KMS-11 (cell line): ENCODE data around the gene TLR7.
A peak's percentile ranks its signal among the peaks of the same experiment; 100 is the strongest.

Experiments used
- H2AFZ ChIP-seq: fragments of 200-600 bp; sonication (generic); 2 replicates; pipeline ENCODE4 v1.6.1; 2016; ENCODE audit warnings: antibody characterized with exemption, mixed run types, low read depth
- H3K27ac ChIP-seq: fragments of 200-600 bp; sonication (generic); 2 replicates; pipeline ENCODE4 v1.6.1; 2016; ENCODE audit warnings: mild to moderate bottlenecking, mixed run types
- H3K27me3 ChIP-seq: fragments of 200-600 bp; sonication (generic); 2 replicates; pipeline ENCODE4 v1.6.1; 2017; ENCODE audit warnings: mild to moderate bottlenecking, low read depth, mixed run types, moderate library complexity; ENCODE audit not compliant: insufficient read depth
- H3K36me3 ChIP-seq: fragments of 200-600 bp; sonication (generic); 2 replicates; pipeline ENCODE4 v1.6.1; 2017; ENCODE audit warnings: mild to moderate bottlenecking, mixed run types; ENCODE audit not compliant: insufficient read depth
- H3K4me1 ChIP-seq: fragments of 200-600 bp; sonication (generic); 2 replicates; pipeline ENCODE4 v1.6.1; 2016; ENCODE audit warnings: mild to moderate bottlenecking, low read depth, mixed run types; ENCODE audit not compliant: poor library complexity, severe bottlenecking
- H3K4me2 ChIP-seq: fragments of 200-600 bp; sonication (generic); 2 replicates; pipeline ENCODE4 v1.7.0; 2016; ENCODE audit warnings: mild to moderate bottlenecking, mixed run types
- H3K4me3 ChIP-seq: fragments of 200-600 bp; sonication (generic); IDR thresholded peaks from 2 replicates; pipeline ENCODE4 v1.6.1; 2017; ENCODE audit warnings: low read depth, low read length, mixed read lengths; ENCODE audit not compliant: insufficient read depth
- H3K79me2 ChIP-seq: fragments of 200-600 bp; sonication (generic); 2 replicates; pipeline ENCODE4 v1.6.1; 2016; ENCODE audit warnings: low read depth, mixed run types; ENCODE audit not compliant: insufficient read depth
- H3K9ac ChIP-seq: fragments of 200-600 bp; sonication (generic); 2 replicates; pipeline ENCODE4 v1.6.1; 2016; ENCODE audit warnings: mild to moderate bottlenecking, mixed run types
- H4K20me1 ChIP-seq: fragments of 200-600 bp; sonication (generic); 2 replicates; pipeline ENCODE4 v1.6.1; 2016; ENCODE audit warnings: mild to moderate bottlenecking, mixed run types; ENCODE audit not compliant: insufficient read depth
- TF ChIP-seq, protein P1 (sequence below): fragments of 200-600 bp; sonication (generic); conservative IDR thresholded peaks from 2 replicates; pipeline ENCODE4 v1.6.1; 2017; ENCODE audit warnings: low read depth, mild to moderate bottlenecking, antibody characterized with exemption, low read length, moderate library complexity, mixed read lengths

TLR7 gene

DNA sequence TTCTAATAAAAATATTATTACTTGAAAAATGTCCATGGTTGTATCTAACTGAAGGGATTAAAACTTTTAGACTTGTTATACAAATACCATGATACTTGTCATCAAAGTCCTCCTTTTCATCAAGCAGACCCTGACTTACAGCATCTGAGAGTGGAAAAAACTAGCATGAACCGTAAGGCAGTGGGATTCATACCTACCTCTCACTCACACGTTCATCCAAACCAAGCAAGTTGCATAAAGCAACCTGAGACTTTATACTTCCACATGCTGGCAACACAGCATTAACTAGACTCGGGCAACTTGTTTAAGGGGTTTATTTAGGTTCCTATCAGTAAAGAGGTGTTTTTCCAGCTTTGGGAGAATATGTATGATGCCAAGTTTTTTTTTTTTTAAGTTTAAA, 22.6 kb upstream of the TLR7 start:
- Histone ChIP-seq H3K27ac (no peak overlapping the region), H4K20me1 (no peaks in the 10 kb centered on the region), H3K4me3 (no peak overlapping the region), H3K36me3 (no peaks in the 10 kb centered on the region), H3K27me3 (no peaks in the 10 kb centered on the region), H3K79me2 (no peaks in the 10 kb centered on the region), H3K4me2 (no peak overlapping the region), H3K9ac (no peak overlapping the region), H2AFZ (no peak overlapping the region), H3K4me1 (peaks cover 3% of the 10 kb centered on the region)
- TF ChIP-seq, protein P1, sequence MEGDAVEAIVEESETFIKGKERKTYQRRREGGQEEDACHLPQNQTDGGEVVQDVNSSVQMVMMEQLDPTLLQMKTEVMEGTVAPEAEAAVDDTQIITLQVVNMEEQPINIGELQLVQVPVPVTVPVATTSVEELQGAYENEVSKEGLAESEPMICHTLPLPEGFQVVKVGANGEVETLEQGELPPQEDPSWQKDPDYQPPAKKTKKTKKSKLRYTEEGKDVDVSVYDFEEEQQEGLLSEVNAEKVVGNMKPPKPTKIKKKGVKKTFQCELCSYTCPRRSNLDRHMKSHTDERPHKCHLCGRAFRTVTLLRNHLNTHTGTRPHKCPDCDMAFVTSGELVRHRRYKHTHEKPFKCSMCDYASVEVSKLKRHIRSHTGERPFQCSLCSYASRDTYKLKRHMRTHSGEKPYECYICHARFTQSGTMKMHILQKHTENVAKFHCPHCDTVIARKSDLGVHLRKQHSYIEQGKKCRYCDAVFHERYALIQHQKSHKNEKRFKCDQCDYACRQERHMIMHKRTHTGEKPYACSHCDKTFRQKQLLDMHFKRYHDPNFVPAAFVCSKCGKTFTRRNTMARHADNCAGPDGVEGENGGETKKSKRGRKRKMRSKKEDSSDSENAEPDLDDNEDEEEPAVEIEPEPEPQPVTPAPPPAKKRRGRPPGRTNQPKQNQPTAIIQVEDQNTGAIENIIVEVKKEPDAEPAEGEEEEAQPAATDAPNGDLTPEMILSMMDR = no peak

DNA sequence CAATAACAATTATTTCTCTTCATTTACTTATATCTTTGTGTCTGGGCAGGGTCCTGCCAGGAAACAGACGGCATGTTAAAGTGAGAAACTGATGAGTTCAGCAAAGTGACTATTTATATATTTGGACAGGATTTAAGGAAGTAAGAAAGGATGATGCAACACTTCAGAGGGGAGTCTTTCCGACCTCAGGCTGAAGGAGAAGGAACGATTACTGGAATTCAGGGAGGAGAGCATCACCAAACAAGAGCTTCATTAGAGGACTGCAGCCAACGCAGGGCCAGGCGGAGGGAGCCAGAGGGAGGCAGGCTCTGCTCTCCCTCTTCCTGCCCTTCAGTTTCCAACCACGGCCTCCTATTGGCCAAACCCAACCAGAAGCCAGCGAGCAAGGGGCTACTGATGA, 1.5 kb upstream of the TLR7 start:
- Histone ChIP-seq H3K4me2 (peak overlapping the region; percentile 17; the same call in 1 of the 2 replicates), H3K4me1 (peaks cover 62% of the 10 kb centered on the region), H3K79me2 (no peaks in the 10 kb centered on the region), H2AFZ (no peak overlapping the region), H4K20me1 (no peaks in the 10 kb centered on the region), H3K36me3 (no peaks in the 10 kb centered on the region), H3K27me3 (no peaks in the 10 kb centered on the region), H3K9ac (no peak overlapping the region), H3K27ac (no peak overlapping the region), H3K4me3 (no peak overlapping the region)
- TF ChIP-seq, protein P1 = no peak

DNA sequence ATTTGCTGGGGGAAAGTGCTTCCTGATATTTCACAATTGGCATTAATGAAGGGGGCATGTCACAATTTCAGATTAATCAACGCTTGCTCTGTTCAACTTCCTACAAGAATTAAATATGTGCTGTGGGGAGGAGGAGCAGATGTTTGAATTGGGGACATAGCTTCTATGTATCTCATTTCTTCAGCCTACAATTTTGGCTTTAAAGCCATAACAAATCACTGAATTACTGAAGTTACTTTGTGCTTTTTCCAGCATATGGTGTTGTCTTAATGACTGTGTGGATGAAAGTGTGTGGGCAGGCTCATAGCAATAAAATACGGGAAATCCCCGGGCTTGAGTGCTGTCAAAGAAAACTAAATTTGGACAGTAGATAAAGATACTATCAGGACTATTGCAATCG, 813 bp downstream of the TLR7 start:
- Histone ChIP-seq H3K9ac (peak overlapping the region; percentile 25; the same call in 1 of the 2 replicates), H3K27ac (peak overlapping the region; percentile 86)

DNA sequence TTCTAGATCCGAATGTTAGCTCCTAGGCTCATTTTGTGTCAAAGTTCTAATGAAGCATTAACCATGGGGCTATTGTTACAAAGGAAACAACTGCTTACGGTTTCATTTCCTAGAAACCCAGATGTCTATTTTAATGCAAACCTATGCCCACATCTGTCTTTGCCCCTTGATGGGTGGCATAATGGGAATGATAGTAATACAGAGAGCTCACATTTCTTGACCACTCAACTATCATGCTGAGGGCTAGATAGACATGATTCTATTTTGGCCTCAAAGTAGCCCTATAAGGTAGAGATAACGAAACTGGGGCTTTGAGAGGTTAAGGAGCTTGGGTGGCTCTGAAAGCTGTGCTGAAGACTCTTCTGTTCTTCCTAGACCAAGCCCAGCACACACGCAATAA, 1.9 kb downstream of the TLR7 start:
- Histone ChIP-seq H3K4me2 (peak overlapping the region; percentile 94), H3K9ac (no peak overlapping the region; the same call in 1 of the 2 replicates), H3K4me3 (no peak overlapping the region), H3K27me3 (no peaks in the 10 kb centered on the region), H3K79me2 (no peaks in the 10 kb centered on the region), H3K36me3 (no peaks in the 10 kb centered on the region), H2AFZ (0 out of 2 replicates have a peak overlapping the region, but pooled peaks have one; percentile 38), H3K4me1 (peaks cover 76% of the 10 kb centered on the region), H4K20me1 (no peaks in the 10 kb centered on the region), H3K27ac (peak overlapping the region; percentile 86)
- TF ChIP-seq, protein P1 = no peak

More for the DNA sequence above, 813 bp downstream of the TLR7 start:
- Histone ChIP-seq H3K79me2 (no peaks in the 10 kb centered on the region), H3K4me1 (peaks cover 73% of the 10 kb centered on the region), H4K20me1 (no peaks in the 10 kb centered on the region), H3K4me3 (no peak overlapping the region), H3K36me3 (no peaks in the 10 kb centered on the region), H3K4me2 (peak overlapping the region; percentile 94), H3K27me3 (no peaks in the 10 kb centered on the region), H2AFZ (0 out of 2 replicates have a peak overlapping the region, but pooled peaks have one; percentile 38)
- TF ChIP-seq, protein P1 = no peak
